NCI-H2196 treated with DMSO at 0.1 percent for 48 hours (cell line): ENCODE data around the gene ECI1.
A peak's percentile ranks its signal among the peaks of the same experiment; 100 is the strongest.

ENCODE experiments used
- DNase-seq: peaks from one replicate; lab custom pipeline; 2025; ENCODE audit not compliant: unreplicated experiment; lab: John Stamatoyannopoulos, UW

Gene ECI1

GRCh38 chr16:2197765-2198164, 53.6 kb downstream of the ECI1 start:
- DNase-seq, result no peak

- DNase-seq, result no peak
Observed at GRCh38 chr16:2196981-2197511, 54.3 kb downstream of the ECI1 start.

GRCh38 chr16:2196162-2196980, 55.0 kb downstream of the ECI1 start, which contains the start of gene CASKIN1:
CASKIN1 (minus strand) TSS chr16:2196605; CDS start chr16:2196432, 173 bp downstream.
- DNase-seq, result no peak

- DNase-seq, result no peak
Observed at GRCh38 chr16:2195322-2196161, 55.8 kb downstream of the ECI1 start.

- DNase-seq, result peak; percentile 14
Observed at GRCh38 chr16:2194852-2195321, 56.5 kb downstream of the ECI1 start.

- no peak for DNase-seq
Observed at GRCh38 chr16:2194166-2194834, 57.1 kb downstream of the ECI1 start.

- DNase-seq, result no peak
Observed at GRCh38 chr16:2191446-2191706, 60.0 kb downstream of the ECI1 start.

- DNase-seq, result no peak
Observed at GRCh38 chr16:2190659-2191445, 60.5 kb downstream of the ECI1 start.

- no peak for DNase-seq
Observed at GRCh38 chr16:2190002-2190658, 61.3 kb downstream of the ECI1 start.
